Activated naive CD4-positive, alpha-beta T cell treated with anti-CD3 and anti-CD28 coated beads, Interleukin-2, amount 50 U/mL, for 72 hours (primary cell): ENCODE results near the gene ADORA2A. TPM values are rescaled to one million over a fixed set of nuclear protein-coding genes. Genes with fewer than 3 reads are reported as not detected.

Source experiments
- ATAC-seq, 2 donors: fragments of 150-1000 bp; cut with Tn5 transposase; 2 replicates each; pipeline ENCODE4 v1.10.0; 2021; ENCODE audit warnings: mild to moderate bottlenecking in 2 of 2, moderate library complexity in 2 of 2
- DNase-seq, 2 donors: peaks; one replicate each; pipeline ENCODE4 v3.0.0; 2021 to 2022; ENCODE audit warnings: low spot score in 2 of 2
- H3K27ac Mint-ChIP-seq, 2 donors: one replicate each; pipeline ENCODE4 v1.8.0; 2022; ENCODE audit warnings: mild to moderate bottlenecking in 2 of 2, mixed read lengths in 2 of 2
- H3K36me3 Mint-ChIP-seq, 2 donors: one replicate each; pipeline ENCODE4 v1.8.0; 2022; ENCODE audit warnings: mixed read lengths in 2 of 2
- H3K9me3 Mint-ChIP-seq, 2 donors: one replicate each; pipeline ENCODE4 v1.8.0; 2022; ENCODE audit warnings: mixed read lengths in 2 of 2
- total RNA-seq, 2 donors: library from RNA; stranded (reverse); gene quantifications; one replicate each; pipeline ENCODE4 v1.2.3, GENCODE V29; 2022

ADORA2A gene
- total RNA-seq, 2 donors from 2014 or later, result 33.8 to 34.4 TPM

GRCh38 chr22:24445481-24446259, 18.3 kb downstream of the ADORA2A start:
- ATAC-seq (peak; percentile 72 to 92), DNase-seq (no peak)
- Mint-ChIP-seq H3K9me3 (no peaks in the 10 kb centered on the region), H3K27ac (peak overlapping the region; percentile 37 to 44), H3K36me3 (peaks cover 7 to 10% of the 10 kb centered on the region in 2 donors)

- no peak for DNase-seq
- Mint-ChIP-seq H3K36me3 (peaks cover 1 to 4% of the 10 kb centered on the region in 2 donors), H3K27ac (peak overlapping the region; percentile 37 to 44), H3K9me3 (no peaks in the 10 kb centered on the region)
- ATAC-seq, result no peak
These were observed 18.8 kb downstream of the ADORA2A start for GRCh38 chr22:24446260-24446611.

GRCh38 chr22:24450610-24451009, 23.2 kb downstream of the ADORA2A start:
- H3K27ac Mint-ChIP-seq, result no peak overlapping the region
- ATAC-seq (no peak), DNase-seq (no peak)
- H3K9me3 Mint-ChIP-seq, result no peaks in the 10 kb centered on the region
- H3K36me3 Mint-ChIP-seq, result no peaks in the 10 kb centered on the region

DNA sequence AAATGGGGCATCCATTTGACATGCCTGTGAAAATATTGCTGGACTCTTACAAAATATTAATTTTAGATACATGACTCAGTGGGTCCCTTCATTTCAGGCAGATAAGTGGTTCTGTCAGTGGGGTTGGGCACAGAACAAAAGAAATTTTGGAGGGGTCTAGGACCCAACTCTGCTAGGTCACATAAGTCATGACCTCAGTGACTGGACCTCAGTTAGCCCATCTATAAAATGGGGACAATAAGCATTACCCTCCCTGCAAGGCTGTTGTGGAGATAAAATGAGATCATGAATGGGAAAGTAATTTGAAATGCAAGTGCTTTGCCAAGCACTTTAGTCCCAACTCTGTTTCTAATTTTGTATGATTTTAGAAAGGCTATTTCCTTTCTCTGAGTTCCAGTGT, 23.8 kb downstream of the ADORA2A start:
- H3K9me3 Mint-ChIP-seq, result no peaks in the 10 kb centered on the region
- DNase-seq (no peak), ATAC-seq (no peak)
- no peak overlapping the region for H3K27ac Mint-ChIP-seq
- H3K36me3 Mint-ChIP-seq, result no peaks in the 10 kb centered on the region

DNA sequence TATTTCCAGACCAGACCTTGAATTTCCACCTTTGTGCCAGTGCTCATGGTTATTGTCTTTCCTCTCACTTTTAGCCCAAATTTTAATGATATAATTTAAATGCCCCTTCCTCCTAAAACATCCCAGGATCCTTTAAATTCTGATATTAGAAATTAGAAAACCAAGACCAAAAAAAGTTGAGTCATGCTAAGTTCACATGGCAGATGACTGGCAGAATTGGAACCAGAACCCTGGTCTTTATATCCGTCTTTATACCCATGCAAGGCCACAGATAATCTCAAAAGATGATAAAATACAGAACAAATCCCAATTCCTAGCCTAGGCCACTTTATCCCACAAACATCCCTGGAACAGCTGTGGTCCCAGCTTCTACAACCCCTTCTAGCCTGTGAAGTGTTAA, 26.5 kb downstream of the ADORA2A start:
- no peaks in the 10 kb centered on the region for H3K9me3 Mint-ChIP-seq
- DNase-seq (no peak), ATAC-seq (no peak)
- no peak overlapping the region for H3K27ac Mint-ChIP-seq
- no peaks in the 10 kb centered on the region for H3K36me3 Mint-ChIP-seq

DNA sequence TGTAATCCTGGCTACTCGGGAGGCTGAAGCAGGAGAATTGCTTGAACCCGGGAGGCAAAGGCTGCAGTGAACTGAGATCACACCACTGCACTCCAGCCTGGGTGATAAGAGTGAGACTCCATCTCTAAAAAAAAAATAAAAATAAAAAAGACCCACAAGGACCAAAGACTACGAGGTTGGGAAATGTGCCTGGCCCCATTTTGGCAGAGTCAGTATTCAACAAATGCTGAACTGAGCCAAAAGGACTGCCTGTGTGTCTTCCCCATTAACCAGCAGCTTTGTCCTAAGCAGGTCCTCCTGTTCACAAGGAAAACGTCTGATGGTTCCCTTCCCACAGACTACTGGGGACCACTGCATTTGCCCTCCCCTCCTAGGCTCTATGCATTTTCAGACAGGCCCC, 27.6 kb downstream of the ADORA2A start:
- H3K27ac Mint-ChIP-seq, result no peak overlapping the region
- no peak for ATAC-seq
- DNase-seq, result no peak
- H3K36me3 Mint-ChIP-seq, result no peaks in the 10 kb centered on the region
- no peaks in the 10 kb centered on the region for H3K9me3 Mint-ChIP-seq

DNA sequence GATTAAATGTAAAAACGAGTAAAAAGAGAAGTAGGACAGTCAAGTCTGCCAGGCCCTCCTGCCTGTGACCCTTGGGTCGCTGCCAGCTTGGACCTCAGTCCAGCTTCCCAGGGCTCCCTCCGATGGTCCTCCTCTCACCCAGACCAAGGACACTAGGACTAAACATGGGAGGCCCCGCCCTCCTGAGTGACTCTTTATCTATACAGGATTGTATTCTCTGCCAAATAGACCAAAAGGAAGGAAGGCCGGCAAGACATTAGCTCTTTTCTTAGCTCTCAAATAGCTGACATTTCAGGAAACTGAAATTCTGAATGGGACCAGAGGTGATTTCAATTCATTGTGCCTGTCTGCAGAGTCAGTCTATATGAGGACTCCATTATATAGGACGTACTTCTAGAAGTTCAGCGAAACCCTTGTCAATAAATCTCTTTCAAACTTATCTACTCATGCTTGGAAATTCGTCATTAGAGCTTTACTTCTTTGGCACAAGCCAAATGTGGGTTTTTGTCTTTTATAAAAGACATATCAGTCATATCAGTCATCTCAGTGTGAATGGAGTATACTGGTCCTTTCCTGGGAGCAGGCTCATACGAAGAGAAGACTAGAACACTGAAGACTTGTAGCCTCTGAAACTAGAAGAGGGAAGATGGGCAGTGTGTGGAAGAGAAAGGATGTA, 28.5 kb downstream of the ADORA2A start:
- ATAC-seq (no peak), DNase-seq (no peak)
- Mint-ChIP-seq H3K27ac (no peak overlapping the region), H3K9me3 (no peaks in the 10 kb centered on the region), H3K36me3 (no peaks in the 10 kb centered on the region)

DNA sequence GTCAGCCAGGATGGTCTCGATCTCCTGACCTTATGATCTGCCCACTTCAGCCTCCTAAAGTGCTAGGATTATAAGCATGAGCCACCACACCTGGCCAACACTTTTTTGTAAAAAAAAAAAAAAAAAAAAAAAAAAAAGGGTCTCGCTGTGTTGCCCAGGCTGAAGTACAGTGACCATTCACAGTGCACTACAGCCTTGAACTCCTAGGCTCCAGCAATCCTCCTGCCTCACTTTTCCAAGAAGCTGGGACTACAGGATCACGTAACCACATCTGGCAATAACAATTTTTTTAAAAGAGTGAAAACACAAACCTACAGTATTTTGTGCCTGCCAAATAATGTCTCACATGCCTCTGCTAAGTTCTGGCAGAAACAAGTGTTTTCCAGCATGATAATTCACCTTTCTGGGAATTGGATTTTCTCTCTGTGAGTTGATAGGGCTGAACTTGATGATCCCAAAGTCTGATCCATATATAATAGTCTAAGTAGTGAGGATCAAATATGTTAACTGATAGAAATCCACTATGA, 30.6 kb downstream of the ADORA2A start:
- no peak overlapping the region for H3K27ac Mint-ChIP-seq
- no peak for ATAC-seq
- DNase-seq, result no peak
- H3K9me3 Mint-ChIP-seq, result no peaks in the 10 kb centered on the region
- H3K36me3 Mint-ChIP-seq, result no peaks in the 10 kb centered on the region

DNA sequence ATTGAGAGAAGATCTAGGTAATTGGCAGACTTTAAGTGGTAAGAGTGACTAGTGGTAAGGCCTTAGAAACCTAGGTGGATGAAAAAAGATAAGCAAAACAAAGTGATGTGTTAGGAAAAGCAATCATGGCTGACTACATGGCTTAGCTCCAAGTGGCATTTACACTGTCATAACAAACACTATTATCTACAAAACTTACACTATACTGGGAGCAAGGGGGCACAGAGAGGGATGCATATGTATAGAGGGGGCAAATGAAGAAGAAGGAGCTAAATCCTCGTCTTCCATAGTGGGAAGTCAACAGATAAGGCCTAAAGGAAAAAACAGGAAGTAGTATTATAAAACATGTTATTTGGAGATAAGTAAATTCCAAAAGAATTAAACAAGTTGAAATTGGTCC, 32.5 kb downstream of the ADORA2A start:
- no peak for DNase-seq
- H3K36me3 Mint-ChIP-seq, result no peaks in the 10 kb centered on the region
- H3K9me3 Mint-ChIP-seq, result no peaks in the 10 kb centered on the region
- no peak overlapping the region for H3K27ac Mint-ChIP-seq
- no peak for ATAC-seq

DNA sequence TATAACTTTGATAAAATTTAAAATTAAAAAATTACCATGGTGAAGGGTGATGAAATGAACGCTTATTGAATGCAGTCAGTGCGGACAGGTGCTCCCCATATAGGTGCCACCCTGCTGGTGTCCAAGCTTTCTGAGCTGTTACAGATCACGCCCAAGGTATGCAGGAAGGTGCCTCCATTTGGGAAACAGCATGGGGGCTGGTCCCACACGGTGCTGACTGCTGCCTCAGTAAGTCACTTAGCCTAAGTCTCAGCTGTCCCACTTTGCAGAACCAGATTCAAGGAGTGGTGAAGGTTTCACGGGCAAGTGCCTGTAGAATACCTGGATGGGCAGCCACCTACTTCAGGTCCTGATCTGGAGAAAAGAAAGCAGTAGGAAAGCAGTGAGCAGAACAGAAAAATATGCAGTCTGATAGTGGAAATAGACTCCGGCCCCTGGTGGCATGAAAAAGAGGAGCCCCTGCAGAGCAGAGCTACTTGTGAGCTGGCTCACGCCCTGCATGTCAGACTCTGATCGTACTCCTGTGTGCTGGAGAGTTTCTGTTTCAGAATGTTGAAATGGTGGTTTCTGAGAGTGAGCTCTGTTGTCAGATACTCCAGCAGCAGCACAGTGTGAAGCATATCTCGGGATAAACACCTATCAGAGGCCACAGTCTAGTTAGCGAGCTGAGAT, 33.2 kb downstream of the ADORA2A start:
- H3K36me3 Mint-ChIP-seq, result no peaks in the 10 kb centered on the region
- no peak for DNase-seq
- no peaks in the 10 kb centered on the region for H3K9me3 Mint-ChIP-seq
- no peak overlapping the region for H3K27ac Mint-ChIP-seq
- peak; percentile 56 to 80 for ATAC-seq

- no peak for ATAC-seq
- Mint-ChIP-seq H3K36me3 (no peaks in the 10 kb centered on the region), H3K9me3 (no peaks in the 10 kb centered on the region), H3K27ac (peak overlapping the region in 1 of 2 donors; percentile 11)
- no peak for DNase-seq
These were observed 35.8 kb downstream of the ADORA2A start for GRCh38 chr22:24463071-24463760.

DNA sequence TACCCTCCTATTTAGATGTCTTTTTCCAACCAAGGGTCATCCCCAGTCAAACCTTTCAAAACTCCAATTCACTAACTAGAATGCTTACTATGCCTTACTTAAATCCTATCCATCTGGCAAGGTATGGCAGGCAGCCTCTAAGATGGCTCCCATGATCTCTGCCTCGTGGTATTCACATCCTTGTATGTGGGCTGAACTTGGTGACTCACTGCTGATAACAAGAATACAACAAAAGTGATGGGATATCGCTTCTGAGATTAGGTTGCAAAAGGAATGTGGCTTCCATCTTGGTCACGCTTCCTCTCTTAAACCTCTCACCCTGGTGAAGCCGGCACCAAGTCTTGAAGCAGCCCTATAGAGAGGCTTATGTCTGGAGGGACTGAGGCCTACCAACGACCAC, 38.2 kb downstream of the ADORA2A start:
- H3K27ac Mint-ChIP-seq, result peak overlapping the region in 1 of 2 donors; percentile 14
- ATAC-seq (peak; percentile 24 to 52), DNase-seq (no peak)
- H3K36me3 Mint-ChIP-seq, result no peaks in the 10 kb centered on the region
- H3K9me3 Mint-ChIP-seq, result no peaks in the 10 kb centered on the region

DNA sequence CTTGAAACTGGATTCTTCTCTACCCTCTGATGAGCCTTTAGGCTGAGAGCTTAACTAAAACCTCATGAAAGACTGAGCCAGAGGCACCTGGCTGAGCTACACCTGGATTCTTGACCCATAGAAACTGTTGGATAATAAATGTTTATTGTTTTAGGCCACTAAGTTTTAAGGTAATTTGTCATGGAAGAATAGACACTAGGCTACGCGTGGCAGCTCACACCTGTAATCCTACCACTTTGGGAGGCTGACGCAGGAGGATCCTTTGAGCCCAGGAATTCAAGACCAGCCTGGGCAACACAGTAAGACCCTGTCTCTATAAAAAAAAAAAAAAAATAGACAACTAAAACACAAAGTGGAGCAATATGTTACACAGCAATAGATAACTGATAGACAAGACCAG, 38.6 kb downstream of the ADORA2A start:
- no peaks in the 10 kb centered on the region for H3K36me3 Mint-ChIP-seq
- ATAC-seq, result no peak
- DNase-seq, result no peak
- no peaks in the 10 kb centered on the region for H3K9me3 Mint-ChIP-seq
- peak overlapping the region in 1 of 2 donors; percentile 14 for H3K27ac Mint-ChIP-seq

DNA sequence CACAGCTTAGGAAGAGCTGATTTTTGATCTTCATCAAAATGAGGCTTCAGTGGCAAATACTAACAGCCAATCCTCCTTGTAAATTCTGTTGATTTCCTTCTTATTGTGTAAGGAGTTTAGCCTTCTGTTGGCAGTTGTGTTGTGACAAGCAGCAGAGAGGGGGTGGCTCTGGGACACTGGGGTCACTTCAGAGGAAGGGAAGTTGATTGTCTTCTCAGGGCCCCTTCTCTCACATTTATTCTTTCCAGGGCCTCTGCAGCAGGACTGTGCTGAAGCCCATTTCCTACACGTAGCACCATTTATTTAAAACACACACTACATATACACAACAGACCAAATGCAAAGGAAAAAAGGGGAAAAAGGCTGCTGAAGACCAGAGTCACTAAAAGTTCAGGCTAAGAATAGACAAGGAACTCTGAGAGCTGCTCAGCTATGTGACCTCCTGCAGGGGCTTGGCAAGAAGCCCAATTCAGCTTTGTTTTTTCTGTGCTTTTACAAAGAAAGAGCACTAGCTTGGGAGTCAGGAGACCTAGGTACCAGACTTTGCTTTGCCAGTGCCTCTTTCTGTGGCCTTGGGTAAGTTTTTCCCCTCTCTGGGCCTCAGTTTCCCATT, 39.4 kb downstream of the ADORA2A start:
- ATAC-seq (no peak), DNase-seq (no peak)
- Mint-ChIP-seq H3K27ac (no peak overlapping the region), H3K9me3 (no peaks in the 10 kb centered on the region), H3K36me3 (no peaks in the 10 kb centered on the region)

DNA sequence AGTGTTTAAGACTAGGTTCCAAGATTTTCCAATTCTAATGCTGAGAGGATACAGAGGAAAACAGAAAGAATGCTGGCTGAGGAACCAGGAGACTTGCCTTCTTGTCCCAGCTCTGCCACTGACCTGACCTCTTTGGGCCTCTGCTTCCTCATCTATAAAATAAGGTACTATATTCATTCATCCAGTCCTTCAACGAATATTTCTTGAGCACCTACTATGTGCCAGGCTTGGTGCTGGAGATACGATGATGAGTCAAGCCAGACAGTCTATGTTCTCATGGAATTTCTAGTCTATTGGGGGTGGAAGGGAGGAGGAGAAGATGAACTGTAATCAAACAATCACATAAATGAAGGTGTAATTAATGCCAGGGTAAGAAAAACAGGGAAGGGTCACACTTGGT, 39.9 kb downstream of the ADORA2A start:
- DNase-seq, result no peak
- no peak for ATAC-seq
- Mint-ChIP-seq H3K36me3 (no peaks in the 10 kb centered on the region), H3K9me3 (no peaks in the 10 kb centered on the region), H3K27ac (no peak overlapping the region)

DNA sequence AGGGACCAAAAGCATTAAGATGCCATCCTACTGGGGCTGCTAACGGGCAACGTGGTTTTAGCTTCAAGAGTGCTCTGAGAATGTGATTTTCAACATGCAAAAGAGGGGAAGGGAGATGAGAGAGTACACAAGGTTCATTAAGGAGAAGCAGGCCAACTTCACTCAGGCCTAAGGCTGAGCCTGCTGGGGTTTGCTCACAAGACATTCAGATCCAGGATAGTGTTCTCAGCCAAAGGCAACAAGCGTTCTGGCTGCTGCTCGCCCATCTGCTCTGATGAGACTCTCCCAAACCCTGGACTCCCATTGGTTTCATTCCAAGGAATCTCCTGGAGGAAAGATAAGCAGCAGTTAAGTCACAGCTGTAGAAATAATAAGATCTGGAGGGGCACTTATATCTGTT, 44.2 kb downstream of the ADORA2A start:
- no peaks in the 10 kb centered on the region for H3K9me3 Mint-ChIP-seq
- H3K27ac Mint-ChIP-seq, result no peak overlapping the region
- ATAC-seq, result no peak
- no peak for DNase-seq
- H3K36me3 Mint-ChIP-seq, result no peaks in the 10 kb centered on the region
